Cardiac muscle cell (in vitro differentiated cells and primary cell): ENCODE measurements around the gene NOS2. TPM values are rescaled to one million over a fixed set of nuclear protein-coding genes. Genes with fewer than 3 reads are reported as not detected.
A peak's percentile ranks its signal among the peaks of the same experiment; 100 is the strongest.
"Not testable (repeated sequence)": the region's sequence is repeated elsewhere in the genome, so short reads cannot be mapped to it uniquely, and the experiment has no call there.

Source experiments
- DNase-seq, 2 donors: peaks; one replicate each; pipeline versions ENCODE4 v3.0.0 to v3.0.0-alpha.2; 2010 to 2017; ENCODE audit warnings: low read depth in 1 of 2, low spot score in 1 of 2
- H3K27ac ChIP-seq: fragments of 200-600 bp; sonication (generic); 2 replicates; pipeline ENCODE4 v1.5.1; 2016
- H3K27me3 ChIP-seq: fragments of 200-600 bp; sonication (generic); 2 replicates; pipeline ENCODE4 v1.6.0; 2016; ENCODE audit warnings: control low read depth
- H3K36me3 ChIP-seq: fragments of 200-600 bp; sonication (generic); 2 replicates; pipeline ENCODE4 v1.5.1; 2016; ENCODE audit warnings: control low read depth
- H3K4me1 ChIP-seq: fragments of 200-600 bp; sonication (generic); 2 replicates; pipeline ENCODE4 v1.8.1; 2017; ENCODE audit warnings: low read depth, mild to moderate bottlenecking, mixed run types
- H3K4me3 ChIP-seq: fragments of 200-600 bp; sonication (generic); 2 replicates; pipeline ENCODE4 v1.5.1; 2016; ENCODE audit warnings: mild to moderate bottlenecking
- H3K9me3 ChIP-seq: fragments of 200-600 bp; sonication (generic); 2 replicates; pipeline ENCODE4 v1.5.1; 2017; ENCODE audit warnings: low read depth, mild to moderate bottlenecking, control low read depth
- CTCF ChIP-seq: IDR thresholded peaks from 2 replicates; pipeline ENCODE4 v1.5.1; 2012; ENCODE audit warnings: low read depth, mild to moderate bottlenecking, low read length
- polyA plus RNA-seq: library from polyadenylated mRNA; unstranded; fragments of >200 nt; fragmentation: Nextera tagmentation; extraction: Ambion mirVana; gene quantifications from 2 replicates; pipeline ENCODE4 v1.2.1, GENCODE V29; 2016
- total RNA-seq: library from RNA; depleted of rRNA; stranded (reverse); fragments of >200 nt; gene quantifications from 2 replicates; pipeline ENCODE4 v1.2.3, GENCODE V29; 2016

The NOS2 gene
- total and polyA plus RNA-seq, 2 experiments from 2014 or later = 0.20 to 0.54 TPM

DNA sequence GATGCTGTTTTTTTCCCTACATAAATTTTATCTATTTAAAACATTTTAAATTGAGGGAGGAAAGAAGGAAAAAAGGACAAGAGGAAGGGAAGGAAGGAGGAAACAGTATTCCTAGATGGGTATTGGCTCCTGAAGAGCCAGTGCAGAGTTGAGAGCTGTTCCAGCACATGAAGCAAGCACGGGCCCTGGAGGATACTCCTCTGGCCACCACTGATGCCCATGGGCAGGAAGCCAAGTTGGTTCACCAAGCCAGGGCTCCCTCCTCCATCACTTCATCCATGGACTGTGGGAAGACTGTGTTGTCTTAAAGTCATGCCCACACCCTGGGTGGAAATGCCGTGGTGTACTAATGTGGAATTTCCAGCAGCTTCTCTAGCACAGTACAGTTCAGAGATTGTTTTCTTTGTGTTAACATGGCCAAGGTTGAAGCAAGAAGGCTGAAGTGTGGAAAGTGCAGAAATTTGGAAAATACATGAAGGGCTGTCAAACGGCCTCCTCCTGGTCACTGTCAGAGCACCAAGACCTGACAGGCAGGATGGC, 23.9 kb upstream of the NOS2 start:
- Histone ChIP-seq H3K36me3 (no peaks in the 10 kb centered on the region), H3K9me3 (no peaks in the 10 kb centered on the region), H3K27ac (no peak overlapping the region), H3K4me3 (no peak overlapping the region), H3K4me1 (no peaks in the 10 kb centered on the region), H3K27me3 (no peaks in the 10 kb centered on the region)
- no peak for TF ChIP-seq CTCF
- DNase-seq = no peak

DNA sequence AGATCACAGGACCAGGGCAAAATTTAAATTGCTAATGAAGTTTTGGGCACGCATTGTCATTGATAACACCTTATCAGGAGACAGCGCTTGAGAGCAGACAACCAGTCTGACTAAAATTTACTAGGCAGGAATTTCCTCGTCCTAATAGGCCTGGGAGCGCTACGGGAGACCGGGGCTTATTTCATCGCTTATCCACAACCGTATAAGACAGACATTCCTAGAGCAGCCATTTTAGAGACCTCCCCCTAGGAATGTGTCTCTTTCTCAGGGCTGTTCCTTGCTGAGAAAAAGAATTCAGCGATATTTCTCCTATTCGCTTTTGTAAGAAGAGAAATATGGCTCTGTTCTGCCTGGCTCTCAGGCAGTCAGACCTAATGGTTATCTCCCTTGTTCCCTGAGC, 21.8 kb upstream of the NOS2 start:
- H3K9me3 ChIP-seq, H3K4me1 ChIP-seq, H3K27ac ChIP-seq, H3K4me3 ChIP-seq, H3K36me3 ChIP-seq, DNase-seq, H3K27me3 ChIP-seq: not testable (repeated sequence)

- no peaks in the 10 kb centered on the region for H3K9me3 ChIP-seq
- no peaks in the 10 kb centered on the region for H3K36me3 ChIP-seq
- H3K4me3 ChIP-seq = no peak overlapping the region
- no peak for DNase-seq
- no peak for TF ChIP-seq CTCF
- H3K27me3 ChIP-seq = no peaks in the 10 kb centered on the region
- no peaks in the 10 kb centered on the region for H3K4me1 ChIP-seq
- H3K27ac ChIP-seq = no peak overlapping the region
Observed at GRCh38 chr17:27821318-27821717, 21.0 kb upstream of the NOS2 start.

DNA sequence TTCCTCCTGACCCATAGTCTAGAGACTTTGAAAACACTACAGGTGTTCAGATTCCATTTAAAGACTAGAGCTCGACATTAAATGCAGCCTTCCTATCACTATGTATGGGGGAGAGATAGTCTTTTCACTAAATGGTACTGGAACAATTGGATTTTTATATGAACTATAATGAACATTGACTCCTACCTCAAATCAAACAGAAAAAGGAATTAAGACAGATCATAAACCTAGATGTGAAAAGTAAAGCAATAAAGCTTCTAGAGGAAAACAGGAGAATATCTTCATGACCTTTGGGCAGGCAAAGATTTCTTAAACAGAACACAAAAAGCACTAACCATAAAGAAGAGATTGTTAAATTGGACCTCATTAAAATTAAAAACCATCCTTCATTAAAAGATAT, 18.8 kb upstream of the NOS2 start:
- no peak overlapping the region for H3K27ac ChIP-seq
- H3K9me3 ChIP-seq = no peaks in the 10 kb centered on the region
- no peaks in the 10 kb centered on the region for H3K36me3 ChIP-seq
- no peak overlapping the region for H3K4me3 ChIP-seq
- H3K4me1 ChIP-seq = no peaks in the 10 kb centered on the region
- no peak for TF ChIP-seq CTCF
- no peaks in the 10 kb centered on the region for H3K27me3 ChIP-seq
- DNase-seq = no peak

DNA sequence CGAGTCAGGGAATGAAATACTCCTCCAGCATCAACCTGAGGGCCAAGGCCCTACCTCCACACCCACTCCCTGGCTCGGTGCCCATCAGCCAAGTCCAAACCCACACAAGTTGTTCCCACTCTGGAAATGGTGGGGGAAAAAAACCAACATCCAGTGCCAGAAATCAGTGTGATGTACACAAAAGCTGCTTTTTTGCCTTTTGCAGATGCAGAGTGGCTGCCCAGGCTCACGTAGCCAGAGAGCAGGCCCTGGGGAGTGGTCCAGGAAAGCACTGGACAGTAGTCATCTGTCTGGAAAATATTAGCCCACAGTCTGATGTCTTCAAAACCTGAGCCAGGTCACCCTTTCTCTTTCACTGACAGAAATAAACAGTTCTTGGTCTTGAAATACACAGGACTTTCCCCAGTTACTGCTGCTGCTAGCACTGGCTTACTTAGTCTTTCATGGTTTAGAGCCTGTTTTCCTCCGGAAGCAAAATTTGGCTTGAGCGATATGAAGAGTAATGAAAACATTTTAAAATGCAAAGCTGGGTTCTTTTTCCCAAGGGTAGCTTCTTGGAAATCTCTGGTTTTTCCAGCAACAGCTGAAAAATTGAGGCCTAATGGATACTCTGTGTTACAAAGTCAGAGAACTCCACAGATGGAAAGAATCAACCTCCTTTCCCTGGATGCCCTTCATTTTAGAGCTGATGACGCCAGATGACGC, 18.2 kb upstream of the NOS2 start:
- H3K27me3 ChIP-seq = no peaks in the 10 kb centered on the region
- H3K9me3 ChIP-seq = no peaks in the 10 kb centered on the region
- peak in 1 of 2 donors; percentile 15 for DNase-seq
- H3K4me3 ChIP-seq = no peak overlapping the region
- no peak for TF ChIP-seq CTCF
- no peaks in the 10 kb centered on the region for H3K36me3 ChIP-seq
- H3K4me1 ChIP-seq = no peaks in the 10 kb centered on the region
- H3K27ac ChIP-seq = no peak overlapping the region

DNA sequence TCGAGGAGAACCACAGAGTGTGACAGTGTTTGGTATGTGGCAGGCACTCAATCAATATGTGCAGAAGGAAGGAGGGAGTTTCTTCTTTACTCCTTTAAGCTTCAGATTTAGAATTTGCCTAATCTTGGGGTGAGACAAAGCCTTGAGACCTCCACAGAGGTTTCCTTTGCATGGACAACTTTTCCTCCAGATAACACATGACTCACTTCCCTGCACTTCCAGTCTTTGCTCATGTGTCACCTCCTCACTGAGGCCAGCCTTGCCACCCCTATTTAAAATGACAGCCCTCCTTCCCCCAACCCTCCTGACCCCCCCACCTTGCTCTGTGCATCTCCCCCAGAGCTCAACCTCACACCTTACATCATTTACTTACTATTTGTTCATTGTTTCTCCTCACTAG, 17.4 kb upstream of the NOS2 start:
- Histone ChIP-seq H3K36me3 (no peaks in the 10 kb centered on the region), H3K27me3 (no peaks in the 10 kb centered on the region), H3K27ac (no peak overlapping the region), H3K4me1 (no peaks in the 10 kb centered on the region), H3K9me3 (no peaks in the 10 kb centered on the region), H3K4me3 (no peak overlapping the region)
- DNase-seq = peak in 1 of 2 donors; percentile 42
- no peak for TF ChIP-seq CTCF
